HepG2 (cell line): ENCODE results near the gene PSMB11. TPM values are rescaled to one million over a fixed set of nuclear protein-coding genes. Genes with fewer than 3 reads are reported as not detected.

Experiments used
- ELF1 ChIP-seq: sonication (generic); formaldehyde crosslinking; IDR thresholded peaks from 2 replicates; pipeline ENCODE4 v1.4.0; 2020; ENCODE audit warnings: missing genetic modification reagents
- GLMP ChIP-seq: sonication (generic); formaldehyde crosslinking; IDR thresholded peaks from 2 replicates; pipeline ENCODE4 v1.9.0; 2021; ENCODE audit warnings: missing genetic modification reagents, mild to moderate bottlenecking, borderline replicate concordance
- KAT8 ChIP-seq: IDR thresholded peaks from 2 replicates; pipeline ENCODE4 v1.6.1; 2016; ENCODE audit warnings: missing genetic modification reagents, missing compliant biosample characterization
- KDM1A ChIP-seq: IDR thresholded peaks from 2 replicates; pipeline ENCODE4 v1.6.1; 2016; ENCODE audit warnings: missing compliant biosample characterization
- STAT5B ChIP-seq: sonication (generic); formaldehyde crosslinking; IDR thresholded peaks from 2 replicates; pipeline ENCODE4 v1.4.0; 2020; ENCODE audit warnings: missing genetic modification reagents
- TBP ChIP-seq: sonication (generic); formaldehyde crosslinking; IDR thresholded peaks from 2 replicates; pipeline ENCODE4 v1.5.0; 2020; ENCODE audit warnings: missing genetic modification reagents
- TFDP2 ChIP-seq: sonication (generic); formaldehyde crosslinking; IDR thresholded peaks from 2 replicates; pipeline ENCODE4 v1.4.0; 2020; ENCODE audit warnings: missing genetic modification reagents
- U2AF2 ChIP-seq: fragments of 200-400 bp; formaldehyde crosslinking; IDR thresholded peaks from 2 replicates; pipeline ENCODE4 v1.6.1; 2017; ENCODE audit warnings: low read depth, mild to moderate bottlenecking, low read length
- UBTF ChIP-seq: sonication (generic); formaldehyde crosslinking; IDR thresholded peaks from 2 replicates; pipeline ENCODE4 v1.4.0; 2020; ENCODE audit warnings: mild to moderate bottlenecking, missing genetic modification reagents
- ZFP62 ChIP-seq: sonication (generic); formaldehyde crosslinking; IDR thresholded peaks from 2 replicates; pipeline ENCODE4 v1.4.0; 2020; ENCODE audit warnings: missing genetic modification reagents
- ZNF263 ChIP-seq: sonication (generic); formaldehyde crosslinking; IDR thresholded peaks from 2 replicates; pipeline ENCODE4 v1.4.0; 2020; ENCODE audit warnings: missing genetic modification reagents
- ZNF451 ChIP-seq: sonication (generic); formaldehyde crosslinking; IDR thresholded peaks from 2 replicates; pipeline ENCODE4 v1.5.0; 2020; ENCODE audit warnings: mild to moderate bottlenecking, missing genetic modification reagents
- ZNF660 ChIP-seq: sonication (generic); formaldehyde crosslinking; IDR thresholded peaks from 2 replicates; pipeline ENCODE4 v1.5.1; 2020; ENCODE audit warnings: mild to moderate bottlenecking, low read depth, missing genetic modification reagents, borderline replicate concordance
- ZNF720 ChIP-seq: sonication (generic); formaldehyde crosslinking; IDR thresholded peaks from 2 replicates; pipeline ENCODE4 v1.4.0; 2020; ENCODE audit warnings: missing genetic modification reagents
- ZNF768 ChIP-seq: sonication (generic); formaldehyde crosslinking; IDR thresholded peaks from 2 replicates; pipeline ENCODE4 v1.4.0; 2020; ENCODE audit warnings: missing genetic modification reagents
- polyA plus RNA-seq, 8 experiments: library from polyadenylated mRNA; depleted of rRNA in 3 of 8; stranded (reverse) in 7 of 8; unstranded in 1 of 8; fragments of >200 nt; fragmentation: Illumina TruSeq in 4 of 8; extraction: Trizol in 4 of 8; gene quantifications; 2 replicates each; pipeline versions ENCODE4 v1.2.1 to v1.2.3, GENCODE V29; 2011 to 2016; ENCODE audit warnings: low read depth in 4 of 8, missing spikeins in 1 of 8, mixed read lengths in 1 of 8; ENCODE audit not compliant: insufficient read depth in 1 of 8
- total RNA-seq, 5 experiments: library from RNA; depleted of rRNA; stranded (reverse); fragments of >200 nt; fragmentation: Illumina TruSeq; extraction: Trizol; gene quantifications; 2 replicates each; pipeline ENCODE4 v1.2.3, GENCODE V29; 2016; ENCODE audit warnings: low read depth in 1 of 5
- TF ChIP-seq, protein P1 (sequence below): sonication (generic); formaldehyde crosslinking; IDR thresholded peaks from 2 replicates; pipeline ENCODE4 v1.5.1; 2020; ENCODE audit warnings: mild to moderate bottlenecking, missing genetic modification reagents, moderate library complexity
- TF ChIP-seq, protein P2 (sequence below): sonication (generic); formaldehyde crosslinking; IDR thresholded peaks from 2 replicates; pipeline ENCODE4 v1.5.1; 2020; ENCODE audit warnings: missing genetic modification reagents, mild to moderate bottlenecking, borderline replicate concordance

Gene PSMB11
- total and polyA plus RNA-seq, 2 of the 13 experiments (the other 11 are each of a cell fraction or from before 2014, with no cell fraction given) = not detected

GRCh38 chr14:23056145-23056955 is 14.3 kb downstream of the PSMB11 start (continued):
- TF ChIP-seq UBTF (CRISPR knock-in tag) (peak; percentile 80), TBP (CRISPR knock-in tag) (no peak), ZFP62 (CRISPR knock-in tag) (no peak), ZNF720 (no peak), STAT5B (peak; percentile 68; the same call in 1 of the 2 replicates), ELF1 (CRISPR knock-in tag) (0 out of 2 replicates have a peak, but pooled peaks have one; percentile 24), U2AF2 (0 out of 2 replicates have a peak, but pooled peaks have one; percentile 36), ZNF768 (CRISPR knock-in tag) (peak; percentile 53; the same call in 1 of the 2 replicates), ZNF451 (CRISPR knock-in tag) (no peak), KDM1A (CRISPR knock-in tag) (peak; percentile 63; the same call in 1 of the 2 replicates), GLMP (CRISPR knock-in tag) (no peak), ZNF263 (CRISPR knock-in tag) (0 out of 2 replicates have a peak, but pooled peaks have one; percentile 5), ZNF660 (CRISPR knock-in tag) (no peak), KAT8 (peak; percentile 63; the same call in 1 of the 2 replicates), TFDP2 (CRISPR knock-in tag) (0 out of 2 replicates have a peak, but pooled peaks have one; percentile 40)
- TF ChIP-seq, protein P1, sequence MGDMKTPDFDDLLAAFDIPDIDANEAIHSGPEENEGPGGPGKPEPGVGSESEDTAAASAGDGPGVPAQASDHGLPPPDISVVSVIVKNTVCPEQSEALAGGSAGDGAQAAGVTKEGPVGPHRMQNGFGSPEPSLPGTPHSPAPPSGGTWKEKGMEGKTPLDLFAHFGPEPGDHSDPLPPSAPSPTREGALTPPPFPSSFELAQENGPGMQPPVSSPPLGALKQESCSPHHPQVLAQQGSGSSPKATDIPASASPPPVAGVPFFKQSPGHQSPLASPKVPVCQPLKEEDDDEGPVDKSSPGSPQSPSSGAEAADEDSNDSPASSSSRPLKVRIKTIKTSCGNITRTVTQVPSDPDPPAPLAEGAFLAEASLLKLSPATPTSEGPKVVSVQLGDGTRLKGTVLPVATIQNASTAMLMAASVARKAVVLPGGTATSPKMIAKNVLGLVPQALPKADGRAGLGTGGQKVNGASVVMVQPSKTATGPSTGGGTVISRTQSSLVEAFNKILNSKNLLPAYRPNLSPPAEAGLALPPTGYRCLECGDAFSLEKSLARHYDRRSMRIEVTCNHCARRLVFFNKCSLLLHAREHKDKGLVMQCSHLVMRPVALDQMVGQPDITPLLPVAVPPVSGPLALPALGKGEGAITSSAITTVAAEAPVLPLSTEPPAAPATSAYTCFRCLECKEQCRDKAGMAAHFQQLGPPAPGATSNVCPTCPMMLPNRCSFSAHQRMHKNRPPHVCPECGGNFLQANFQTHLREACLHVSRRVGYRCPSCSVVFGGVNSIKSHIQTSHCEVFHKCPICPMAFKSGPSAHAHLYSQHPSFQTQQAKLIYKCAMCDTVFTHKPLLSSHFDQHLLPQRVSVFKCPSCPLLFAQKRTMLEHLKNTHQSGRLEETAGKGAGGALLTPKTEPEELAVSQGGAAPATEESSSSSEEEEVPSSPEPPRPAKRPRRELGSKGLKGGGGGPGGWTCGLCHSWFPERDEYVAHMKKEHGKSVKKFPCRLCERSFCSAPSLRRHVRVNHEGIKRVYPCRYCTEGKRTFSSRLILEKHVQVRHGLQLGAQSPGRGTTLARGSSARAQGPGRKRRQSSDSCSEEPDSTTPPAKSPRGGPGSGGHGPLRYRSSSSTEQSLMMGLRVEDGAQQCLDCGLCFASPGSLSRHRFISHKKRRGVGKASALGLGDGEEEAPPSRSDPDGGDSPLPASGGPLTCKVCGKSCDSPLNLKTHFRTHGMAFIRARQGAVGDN (CRISPR knock-in tag) = peak; percentile 70
- TF ChIP-seq, protein P2, sequence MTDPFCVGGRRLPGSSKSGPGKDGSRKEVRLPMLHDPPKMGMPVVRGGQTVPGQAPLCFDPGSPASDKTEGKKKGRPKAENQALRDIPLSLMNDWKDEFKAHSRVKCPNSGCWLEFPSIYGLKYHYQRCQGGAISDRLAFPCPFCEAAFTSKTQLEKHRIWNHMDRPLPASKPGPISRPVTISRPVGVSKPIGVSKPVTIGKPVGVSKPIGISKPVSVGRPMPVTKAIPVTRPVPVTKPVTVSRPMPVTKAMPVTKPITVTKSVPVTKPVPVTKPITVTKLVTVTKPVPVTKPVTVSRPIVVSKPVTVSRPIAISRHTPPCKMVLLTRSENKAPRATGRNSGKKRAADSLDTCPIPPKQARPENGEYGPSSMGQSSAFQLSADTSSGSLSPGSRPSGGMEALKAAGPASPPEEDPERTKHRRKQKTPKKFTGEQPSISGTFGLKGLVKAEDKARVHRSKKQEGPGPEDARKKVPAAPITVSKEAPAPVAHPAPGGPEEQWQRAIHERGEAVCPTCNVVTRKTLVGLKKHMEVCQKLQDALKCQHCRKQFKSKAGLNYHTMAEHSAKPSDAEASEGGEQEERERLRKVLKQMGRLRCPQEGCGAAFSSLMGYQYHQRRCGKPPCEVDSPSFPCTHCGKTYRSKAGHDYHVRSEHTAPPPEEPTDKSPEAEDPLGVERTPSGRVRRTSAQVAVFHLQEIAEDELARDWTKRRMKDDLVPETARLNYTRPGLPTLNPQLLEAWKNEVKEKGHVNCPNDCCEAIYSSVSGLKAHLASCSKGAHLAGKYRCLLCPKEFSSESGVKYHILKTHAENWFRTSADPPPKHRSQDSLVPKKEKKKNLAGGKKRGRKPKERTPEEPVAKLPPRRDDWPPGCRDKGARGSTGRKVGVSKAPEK (CRISPR knock-in tag) = peak; percentile 98
